Fibroblast of skin of scalp (primary cell): ENCODE data around the gene OSM.
"Not testable (repeated sequence)": the region's sequence is repeated elsewhere in the genome, so short reads cannot be mapped to it uniquely, and the experiment has no call there.

Experiments used
- DNase-seq: peaks from one replicate; pipeline ENCODE4 v3.0.0-alpha.2; 2013

OSM gene

DNA sequence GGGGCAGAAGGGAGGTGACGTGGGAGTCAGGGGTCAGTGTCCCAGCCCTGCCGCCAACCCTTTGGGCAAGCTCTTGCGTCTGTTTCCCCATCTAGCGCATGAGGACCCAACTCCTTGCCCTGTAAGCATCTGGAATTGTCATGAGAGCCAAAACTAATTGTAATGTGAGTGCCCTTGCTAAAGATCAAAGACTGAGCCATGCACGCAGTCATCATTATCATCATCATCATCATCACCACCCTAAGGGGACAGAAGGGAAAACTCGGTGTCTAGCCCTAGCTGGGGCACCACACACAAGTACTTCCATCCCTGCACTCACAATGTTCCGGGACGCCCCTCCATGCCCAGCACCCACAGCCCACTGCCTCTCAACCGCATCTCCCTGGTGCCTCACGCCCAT is 22.6 kb downstream of the OSM start:
- no peak for DNase-seq

DNA sequence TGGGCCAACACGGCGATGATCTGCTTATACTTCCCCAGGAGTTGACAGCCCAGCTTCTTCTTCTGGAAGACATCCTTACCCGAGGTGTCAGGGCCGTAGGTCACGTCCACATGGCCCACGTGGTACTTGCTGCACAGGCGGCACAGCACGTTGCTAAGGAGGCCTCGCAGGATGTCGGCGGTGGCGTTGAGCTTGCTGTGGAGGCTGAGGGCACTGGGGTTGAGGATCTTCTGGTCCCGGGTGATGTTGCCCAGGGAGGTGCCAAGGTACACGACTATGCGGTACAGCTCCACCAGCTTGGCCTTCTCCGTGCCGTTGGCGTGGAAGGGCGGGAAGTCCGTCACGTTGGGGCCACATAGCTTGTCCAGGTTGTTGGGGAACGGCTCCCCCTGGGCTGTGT is 23.0 kb downstream of the OSM start:
- no peak for DNase-seq

DNA sequence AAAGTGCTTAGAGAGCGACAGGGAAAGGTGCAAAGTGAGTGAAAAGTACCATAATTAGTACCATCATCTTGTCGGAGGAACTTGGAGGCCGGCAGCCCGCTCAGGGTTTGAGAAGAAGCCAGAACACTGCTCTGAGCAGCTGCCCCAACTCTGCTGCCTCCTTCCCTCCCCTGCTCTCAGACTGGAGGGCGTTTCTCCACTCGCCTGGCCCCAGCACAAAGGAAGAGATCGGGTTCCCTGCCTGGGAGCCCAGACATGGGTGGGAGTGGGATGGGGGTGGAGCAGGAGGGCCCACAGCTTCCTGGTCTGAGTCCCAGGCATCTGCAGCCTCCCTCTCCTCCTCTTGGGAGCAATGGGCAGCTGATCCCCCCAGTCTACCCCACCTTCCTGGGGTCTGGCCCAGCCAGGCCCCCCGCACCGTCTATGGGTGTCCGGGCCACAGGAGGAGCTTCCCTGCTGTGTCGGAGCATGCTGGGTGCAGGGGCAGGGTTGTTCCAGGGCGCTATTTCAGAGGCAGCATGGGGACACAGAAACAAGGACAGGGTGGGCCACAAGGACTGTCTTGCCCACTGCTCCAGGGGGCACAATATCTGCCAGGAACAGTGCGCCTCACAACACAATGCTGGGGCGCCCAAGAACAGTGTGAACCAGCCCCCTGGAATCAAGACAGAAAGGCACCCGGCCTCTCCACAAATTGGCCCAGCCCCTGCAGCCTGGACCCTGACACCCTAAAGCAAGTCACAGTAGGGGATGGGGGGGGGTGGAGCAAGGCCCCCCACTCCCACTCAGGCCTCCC is 24.9 kb downstream of the OSM start:
- peak; percentile 49 for DNase-seq

DNA sequence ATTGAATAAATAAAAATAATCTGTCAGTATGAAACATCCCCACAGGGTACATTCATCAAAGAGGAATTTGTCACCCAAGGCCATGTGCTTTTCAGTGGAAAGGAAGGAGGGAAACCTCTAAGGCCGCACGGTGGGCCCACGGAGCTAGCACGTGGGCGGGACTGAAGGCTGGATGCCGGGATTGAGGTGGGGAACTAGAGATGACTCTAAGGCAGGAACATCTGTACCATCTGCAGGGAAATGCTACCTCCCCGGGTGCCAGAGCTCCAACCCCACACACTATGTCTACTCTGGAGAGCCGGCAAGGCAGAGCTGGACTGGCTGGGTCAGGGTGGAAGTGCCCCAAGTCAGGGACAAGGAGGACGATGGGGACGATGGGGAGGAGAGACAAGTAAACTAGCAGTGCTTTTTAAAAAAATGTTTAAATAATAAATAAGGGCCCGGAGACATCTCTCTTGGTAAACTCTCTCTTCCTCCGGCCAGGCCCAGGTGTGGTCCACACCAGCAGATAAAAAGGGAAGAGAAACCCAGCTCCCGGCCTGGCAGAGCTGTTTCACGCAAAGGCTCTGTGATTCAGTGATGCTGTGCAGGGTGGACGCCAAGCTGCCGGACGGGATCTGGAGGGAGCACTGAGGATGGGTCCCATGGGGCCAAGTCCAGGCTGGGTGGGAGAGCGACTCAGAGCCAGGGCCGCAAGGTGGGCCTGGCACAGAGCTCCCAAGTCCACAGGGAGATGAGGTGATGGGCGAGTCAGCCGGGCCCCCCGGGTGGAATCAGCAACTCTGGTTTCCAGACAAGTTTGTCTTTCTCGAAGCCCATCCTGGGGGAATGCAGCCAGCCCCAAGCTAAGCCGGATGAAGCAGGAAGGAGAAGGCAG is 25.9 kb downstream of the OSM start:
- peak; percentile 84 for DNase-seq

DNA sequence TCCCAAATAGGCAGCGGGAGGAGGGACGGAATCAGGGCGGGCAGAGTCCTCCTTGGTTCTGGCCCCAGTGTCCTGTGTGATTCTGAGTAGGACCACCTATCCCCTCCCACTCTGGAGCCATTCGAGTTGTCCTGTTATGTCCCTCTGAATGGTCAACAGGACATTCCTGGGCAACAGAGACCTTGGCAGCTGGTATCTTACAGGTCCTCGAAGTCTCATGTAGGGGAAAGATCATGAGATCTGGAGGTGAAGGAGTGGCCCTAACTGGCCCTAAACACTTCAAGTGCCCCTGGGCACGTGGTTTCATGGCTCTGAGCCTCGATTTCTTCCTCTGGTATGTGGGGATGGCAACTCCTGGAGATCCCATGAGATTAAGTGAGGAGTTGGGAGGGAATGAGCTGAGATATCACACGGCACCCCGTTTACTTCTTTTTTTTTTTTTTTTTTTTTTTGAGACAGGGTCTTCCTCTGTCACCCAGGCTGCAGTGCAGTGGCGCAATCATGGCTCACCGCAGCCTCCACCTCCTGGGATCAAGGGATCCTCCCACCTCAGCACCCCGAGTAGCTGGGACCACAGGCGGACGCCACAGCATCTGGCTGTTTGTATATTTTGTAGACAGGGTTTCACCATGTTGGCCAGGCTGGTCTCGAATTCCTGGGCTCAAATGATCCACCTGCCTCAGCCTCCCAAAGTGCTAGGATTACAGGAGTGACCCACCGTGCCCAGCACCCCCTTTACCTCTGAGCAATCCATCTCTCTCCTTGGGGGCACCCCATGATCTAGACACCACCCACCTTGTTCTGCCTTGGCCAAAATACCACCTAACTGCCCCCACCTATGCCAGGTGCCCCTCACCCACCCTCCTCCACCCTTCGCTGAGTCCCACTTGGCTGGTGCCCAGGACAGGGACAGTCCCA is 26.9 kb downstream of the OSM start:
- no peak for DNase-seq

DNA sequence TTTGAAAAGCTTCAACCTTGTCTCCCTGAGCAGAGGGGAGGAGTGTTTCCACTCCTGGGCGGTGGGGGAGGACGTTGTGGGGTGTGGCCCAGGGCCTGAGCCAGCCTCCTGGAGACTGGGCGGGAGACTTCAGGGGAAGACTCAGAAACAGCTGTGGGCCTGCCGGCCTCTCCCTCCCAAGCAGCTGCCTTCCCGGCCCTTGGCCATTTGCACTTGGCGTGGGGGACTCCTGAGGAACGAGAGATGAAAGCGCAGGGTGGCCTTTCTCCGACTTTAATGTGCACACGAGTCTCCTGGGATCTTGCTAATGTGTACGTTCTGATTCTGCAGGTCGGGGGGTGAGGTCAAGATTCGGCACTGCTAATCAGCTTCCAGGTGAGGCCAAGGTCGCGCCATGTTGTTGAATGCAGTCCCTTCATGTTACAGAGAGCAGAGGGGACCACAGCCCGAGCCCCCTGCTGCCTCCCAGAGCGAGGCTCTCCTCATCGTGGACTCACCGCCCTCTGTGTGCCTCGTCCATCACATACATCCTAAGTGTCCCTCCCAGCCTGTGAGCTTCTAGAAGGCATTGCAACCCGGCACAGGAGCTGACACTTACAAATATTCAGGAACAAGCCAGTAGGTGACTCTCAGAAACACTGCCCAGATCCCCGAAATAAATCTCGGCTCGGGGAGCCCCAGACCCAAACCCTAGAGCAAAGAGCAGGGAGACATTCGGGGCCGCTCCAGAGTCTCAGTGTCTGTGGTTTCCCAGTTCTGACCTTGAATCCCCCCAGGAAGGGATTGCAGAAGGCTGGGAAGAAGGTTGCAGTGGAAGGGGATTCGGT is 27.8 kb downstream of the OSM start:
- peak; percentile 75 for DNase-seq

DNA sequence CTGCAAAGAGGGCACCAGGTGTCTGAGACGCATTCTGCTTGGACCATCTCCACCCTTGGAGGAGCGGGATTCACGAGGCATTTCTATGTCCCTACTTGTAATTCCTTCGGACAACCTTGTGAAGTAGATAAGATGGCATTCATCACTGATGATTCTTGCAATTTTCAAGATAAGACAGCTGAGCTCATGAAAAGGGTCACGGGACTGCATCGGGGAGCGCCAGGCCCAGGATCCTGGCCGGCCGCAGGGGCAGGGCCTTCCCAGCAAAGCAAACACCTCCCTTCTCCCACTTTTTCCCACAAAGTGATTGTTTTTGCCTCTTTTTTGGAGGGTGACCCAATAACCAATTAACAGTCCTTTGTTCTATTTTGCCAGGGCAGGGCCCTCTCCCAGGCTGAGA is 28.5 kb downstream of the OSM start:
- DNase-seq: no peak

DNA sequence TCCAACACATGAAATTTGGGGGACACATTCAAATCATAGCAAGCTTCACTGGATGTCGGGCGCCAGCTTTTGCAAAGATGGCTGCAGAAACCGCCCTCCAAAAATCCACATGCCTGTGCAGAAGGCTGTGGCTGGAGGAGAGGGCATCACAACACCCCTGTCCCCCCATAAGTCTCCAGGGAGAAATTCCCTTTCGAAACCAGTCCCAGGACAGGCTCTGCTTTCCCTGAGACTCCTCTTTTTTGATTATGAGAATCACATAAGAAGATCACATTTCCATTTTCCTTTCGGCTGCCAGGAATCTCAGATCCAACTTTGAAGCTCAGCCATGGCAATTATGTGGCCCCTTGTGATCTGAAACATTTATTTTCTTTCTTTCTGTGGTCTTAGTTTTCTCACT is 29.8 kb downstream of the OSM start:
- DNase-seq: no peak

DNA sequence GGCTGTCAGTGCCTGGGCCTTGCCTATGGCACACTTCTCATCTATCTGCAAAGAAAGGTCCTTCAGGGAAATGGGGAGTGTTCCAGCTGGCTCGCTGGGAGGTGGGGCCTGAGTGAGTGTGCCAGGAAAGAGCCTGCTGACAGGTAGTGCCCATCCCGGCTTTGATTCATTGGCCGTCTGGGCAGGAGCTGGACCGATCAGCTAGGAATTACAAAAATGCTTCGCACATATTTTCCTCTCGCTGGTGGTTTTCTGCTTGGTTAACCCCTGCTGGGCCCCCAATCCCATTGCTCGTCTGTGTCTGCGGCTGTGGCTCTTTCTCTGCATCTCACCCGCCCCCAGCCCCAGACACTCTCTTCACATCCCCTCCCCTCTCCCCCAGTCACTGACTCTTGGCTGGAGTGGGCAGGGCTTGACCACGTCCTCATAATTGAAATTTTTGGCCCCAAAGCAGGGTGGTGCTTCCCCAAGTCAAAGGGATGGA is 30.9 kb downstream of the OSM start:
- DNase-seq: peak; percentile 99

DNA sequence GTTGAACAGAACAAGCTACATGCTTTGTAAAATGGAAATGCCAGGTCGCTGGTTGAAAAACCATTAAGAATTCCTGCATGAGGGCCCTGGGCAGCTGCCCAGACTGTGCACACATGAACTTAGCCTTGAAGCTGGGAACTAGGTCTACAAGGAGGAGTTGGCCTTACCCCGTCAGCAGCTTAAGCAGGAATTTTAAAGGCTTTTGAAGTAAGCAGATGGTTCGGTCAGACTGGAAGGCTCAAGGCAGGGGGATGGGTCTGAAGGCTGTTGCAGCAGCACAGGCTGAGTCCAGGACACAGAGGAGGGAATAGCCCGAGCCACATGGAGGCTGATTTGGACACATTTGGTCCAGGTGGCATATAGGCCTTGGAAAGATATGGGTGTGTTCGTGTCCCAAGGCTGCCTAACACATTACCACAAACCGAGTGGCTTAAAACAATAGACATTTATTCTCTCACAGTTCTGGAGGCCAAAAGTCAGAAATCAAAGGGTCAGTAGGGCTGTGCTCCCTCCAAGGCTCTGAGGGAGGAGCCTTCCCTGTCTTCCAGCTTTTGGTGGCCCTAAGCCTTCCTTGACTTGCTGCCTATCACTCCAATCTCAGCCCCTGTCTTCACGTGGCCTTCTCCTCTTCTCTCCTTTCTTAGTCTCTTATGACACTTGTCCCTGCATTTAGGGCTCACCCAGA is 31.7 kb downstream of the OSM start:
- peak; percentile 89 for DNase-seq

DNA sequence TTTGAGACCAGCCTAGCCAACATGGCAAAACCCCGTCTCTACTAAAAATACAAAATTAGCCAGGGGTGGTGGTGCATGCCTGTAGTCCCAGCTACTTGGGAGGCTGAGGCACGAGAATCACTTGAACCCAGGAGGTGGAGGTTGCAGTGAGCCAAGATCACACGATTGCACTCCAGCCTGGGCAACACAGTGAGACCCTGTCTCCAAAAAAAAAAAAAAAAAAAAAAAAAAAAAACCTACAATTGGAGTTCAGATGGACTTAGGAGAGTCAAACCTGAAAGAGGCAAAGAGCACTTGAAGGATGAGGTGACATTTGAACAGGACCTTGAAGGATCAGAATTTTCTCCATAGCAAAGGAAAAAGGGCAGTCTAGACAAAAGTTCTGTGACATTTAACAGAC is 32.3 kb downstream of the OSM start:
- DNase-seq: not testable (repeated sequence)

DNA sequence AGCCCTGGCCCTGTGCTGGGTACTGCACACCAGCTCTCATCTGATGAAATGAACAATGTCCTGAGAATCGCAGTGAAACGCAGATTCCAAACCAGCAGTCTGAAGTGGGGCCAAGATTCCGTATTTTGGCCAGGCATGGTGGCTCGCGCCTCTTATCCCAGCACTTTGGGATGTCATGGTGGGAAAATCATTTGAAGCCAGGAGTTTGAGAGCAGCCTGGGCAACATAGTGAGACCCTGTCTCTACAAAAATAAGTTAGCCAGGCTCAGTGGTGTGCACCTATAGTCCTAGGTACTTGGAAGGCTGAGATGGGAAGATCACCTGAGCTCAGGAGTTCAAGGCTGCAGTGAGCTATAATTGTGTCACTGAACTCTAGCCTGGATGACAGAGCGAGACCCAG is 33.1 kb downstream of the OSM start:
- no peak for DNase-seq

DNA sequence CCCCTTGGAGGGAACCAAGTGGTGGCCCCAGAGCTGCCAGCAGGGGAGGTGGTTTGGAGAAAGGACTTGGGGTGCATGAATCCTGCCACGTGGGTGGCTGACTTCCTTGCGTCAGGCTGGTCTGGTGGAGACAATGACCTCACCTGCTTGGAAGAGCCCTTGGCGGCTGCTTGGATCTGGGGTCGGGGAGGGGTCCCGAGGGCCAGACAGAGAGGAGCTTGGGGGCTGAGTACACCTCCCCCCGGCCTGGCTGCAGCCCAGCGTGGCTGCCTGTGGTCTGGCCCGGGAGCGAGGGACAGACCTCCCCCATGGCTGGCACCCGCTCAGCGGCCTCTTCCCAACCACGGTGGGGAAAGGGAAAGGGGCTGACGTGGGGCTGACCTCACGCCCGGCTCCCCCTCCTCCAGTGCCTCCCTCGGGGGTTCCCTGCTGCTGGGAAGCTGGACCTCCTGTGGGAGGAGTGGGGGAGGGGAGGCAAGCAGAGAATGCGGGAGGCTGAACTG is 33.9 kb downstream of the OSM start:
- peak; percentile 78 for DNase-seq

DNA sequence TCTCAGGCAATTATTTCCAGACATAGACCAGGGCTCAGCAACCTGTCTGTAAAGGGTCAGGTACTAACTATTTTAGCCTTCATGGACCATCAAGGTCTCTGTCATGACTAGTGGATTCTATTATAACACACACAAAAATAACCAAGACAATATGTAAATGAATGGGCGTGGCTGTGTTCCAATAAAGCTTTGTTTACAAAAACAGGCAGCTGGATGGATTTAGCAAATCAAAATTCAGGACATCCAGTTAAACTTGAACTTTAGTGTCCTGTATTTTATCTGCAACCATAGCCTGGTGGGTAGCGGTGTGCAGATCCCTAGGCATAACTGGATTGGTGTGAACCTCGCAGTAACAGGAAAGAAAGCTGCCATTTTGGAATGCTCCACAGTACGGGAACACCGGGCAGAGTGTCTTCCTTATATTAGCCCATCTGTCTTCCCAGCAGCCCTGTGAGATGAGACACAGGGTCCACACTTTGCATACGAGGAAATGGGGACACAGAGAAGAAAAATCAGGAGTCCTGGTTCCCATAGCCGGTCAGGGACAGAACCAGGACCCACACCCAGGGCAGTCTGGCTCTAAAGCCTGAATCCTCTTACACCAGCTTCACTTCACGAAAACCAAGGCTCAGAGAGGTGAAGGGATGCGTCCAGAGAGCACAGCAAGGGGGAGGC is 35.7 kb downstream of the OSM start:
- DNase-seq: no peak

DNA sequence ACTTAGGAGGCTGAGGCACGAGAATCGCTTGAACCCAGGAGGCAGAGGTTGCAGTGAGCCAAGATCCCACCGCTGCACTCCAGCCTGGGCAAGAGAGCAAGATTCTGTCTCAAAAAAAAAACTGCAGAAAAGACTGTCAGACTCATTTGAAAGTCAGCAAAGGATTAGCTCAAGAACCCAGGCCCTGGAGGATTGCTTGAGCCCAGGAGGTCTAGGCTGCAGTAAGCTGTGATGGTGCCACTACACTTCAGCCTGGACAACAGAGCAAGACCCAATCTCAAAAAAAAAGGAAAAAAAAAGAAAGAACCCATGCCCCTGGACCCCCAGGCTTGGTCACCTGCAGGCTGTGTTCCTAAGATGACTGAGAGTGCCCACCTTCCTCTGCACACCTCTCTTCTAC is 36.3 kb downstream of the OSM start:
- no peak for DNase-seq

DNA sequence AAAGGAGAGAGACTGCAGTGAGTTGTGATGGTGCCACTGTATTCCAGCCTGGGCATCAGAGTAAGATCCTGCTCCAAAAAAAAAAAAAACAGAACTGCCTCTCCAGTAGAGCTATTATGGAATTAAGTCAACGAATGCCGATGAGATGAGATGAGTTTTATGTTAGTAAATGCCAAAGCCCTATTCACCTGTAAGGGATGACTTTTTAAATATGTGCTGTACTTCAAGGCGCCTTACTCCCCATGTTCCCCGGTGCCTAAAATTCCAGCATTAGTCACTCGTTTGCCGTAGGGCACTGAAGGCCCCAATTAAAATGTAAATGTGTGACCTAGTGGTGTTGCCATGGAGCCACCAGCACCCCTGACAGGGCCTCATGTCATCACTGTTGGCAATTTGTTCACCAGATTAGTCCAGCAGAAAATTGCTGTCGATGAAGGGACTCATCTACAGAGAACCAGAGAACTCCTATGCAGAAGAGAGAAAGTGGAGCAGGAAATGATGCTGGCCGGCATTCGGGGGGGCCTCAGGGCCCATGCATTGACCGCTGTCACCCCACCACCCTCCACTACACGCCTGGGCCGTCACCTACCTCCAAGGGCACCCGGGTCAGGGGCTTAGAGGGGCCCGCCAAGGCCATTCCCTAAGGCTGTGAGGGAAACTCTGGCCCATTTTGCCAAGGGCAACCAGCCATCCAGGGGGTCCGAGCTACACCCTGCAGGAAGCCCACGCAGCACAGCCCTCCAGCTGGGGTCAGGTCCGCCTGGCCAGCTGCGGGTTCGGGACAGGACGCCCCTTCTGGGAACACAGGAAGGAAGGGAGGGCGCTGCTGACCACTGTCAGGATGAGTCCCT is 37.9 kb downstream of the OSM start:
- DNase-seq: peak; percentile 60

DNA sequence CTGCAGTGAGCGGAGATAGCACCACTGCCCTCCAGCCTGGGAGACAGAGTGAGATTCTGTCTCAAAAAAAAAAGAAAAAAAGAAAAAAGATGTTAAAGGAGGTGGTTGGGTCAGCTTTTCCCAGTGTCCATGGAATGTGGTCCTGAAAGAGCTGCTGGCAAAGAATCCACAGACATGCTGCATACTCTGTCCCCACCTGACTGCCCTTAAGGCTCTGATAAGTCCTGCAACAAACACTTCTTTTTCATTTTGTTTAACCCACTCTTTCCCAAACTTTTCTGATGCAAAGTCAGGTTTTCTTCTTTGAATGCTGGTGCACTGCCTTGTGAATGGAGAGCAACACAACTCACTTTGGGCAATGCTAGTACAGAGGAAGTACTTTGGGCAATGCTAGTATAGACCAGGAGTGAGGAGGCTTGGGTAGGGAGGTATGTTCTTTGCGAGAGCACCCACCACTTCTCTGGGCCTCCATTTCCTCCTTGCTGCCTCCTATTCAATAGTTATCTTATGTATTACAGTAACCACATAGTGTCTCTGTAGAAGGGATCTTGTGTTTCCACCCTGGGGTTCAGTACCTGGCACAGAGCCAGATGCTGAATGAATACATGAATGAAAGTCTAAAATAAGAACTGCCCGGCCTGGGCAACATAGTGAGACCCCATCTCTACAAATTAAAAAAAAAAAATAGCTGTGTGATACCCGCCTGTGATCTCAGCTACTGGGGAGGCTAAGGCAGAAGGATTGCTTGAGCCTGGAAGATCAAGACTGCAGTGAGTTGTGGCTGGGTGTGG is 39.0 kb downstream of the OSM start:
- no peak for DNase-seq

DNA sequence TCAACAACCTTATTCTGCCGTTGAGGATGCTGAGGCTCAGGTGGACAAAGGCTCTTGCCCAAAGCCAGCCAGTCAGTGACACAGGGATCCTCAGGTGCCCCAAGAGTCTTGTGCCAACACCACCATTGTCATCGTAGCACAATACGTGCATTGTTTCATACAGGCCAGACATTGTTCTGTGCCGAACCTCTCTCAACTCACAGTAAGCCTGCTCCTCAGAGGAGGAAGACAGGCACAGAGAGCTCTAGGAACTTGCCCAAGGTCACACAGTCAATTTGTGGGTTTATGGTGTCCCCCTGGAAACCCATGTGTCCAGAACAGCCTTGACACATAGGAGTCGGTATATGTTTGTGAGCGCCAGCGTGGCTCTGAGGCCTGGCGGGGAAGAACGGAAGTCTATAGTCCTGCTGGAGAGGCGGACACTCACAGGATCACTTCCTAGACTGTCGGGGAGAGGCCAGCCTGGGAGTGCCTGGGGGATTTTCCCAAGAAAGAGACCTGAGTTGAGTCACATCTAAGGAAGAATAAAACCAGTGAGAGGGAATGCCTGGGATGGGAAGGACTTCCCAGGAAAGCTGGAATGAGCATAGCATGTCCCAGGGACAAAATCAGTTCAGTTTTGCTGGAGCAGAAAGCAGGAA is 40.3 kb downstream of the OSM start:
- DNase-seq: no peak
